Activated naive CD8-positive, alpha-beta T cell treated with anti-CD3 and anti-CD28 coated beads, Interleukin-2, amount 50 U/mL, for 24 hours (primary cell): ENCODE measurements around the gene MRPS2.
"Not testable (repeated sequence)": the region's sequence is repeated elsewhere in the genome, so short reads cannot be mapped to it uniquely, and the experiment has no call there.

Experiments used
- ATAC-seq: fragments of 150-1000 bp; cut with Tn5 transposase; one replicate; pipeline ENCODE4 v1.10.0; 2021
- DNase-seq: peaks from one replicate; pipeline ENCODE4 v3.0.0; 2021
- H3K27ac Mint-ChIP-seq: one replicate; pipeline ENCODE4 v1.8.0; 2021; ENCODE audit warnings: mild to moderate bottlenecking, mixed read lengths
- H3K27me3 Mint-ChIP-seq: one replicate; pipeline ENCODE4 v1.8.0; 2021; ENCODE audit warnings: mixed read lengths
- H3K36me3 Mint-ChIP-seq: one replicate; pipeline ENCODE4 v1.8.0; 2021; ENCODE audit warnings: low read depth, mixed read lengths
- H3K4me1 Mint-ChIP-seq: one replicate; pipeline ENCODE4 v1.8.0; 2021; ENCODE audit warnings: mixed read lengths
- H3K4me3 Mint-ChIP-seq: one replicate; pipeline ENCODE4 v1.8.0; 2021; ENCODE audit warnings: mild to moderate bottlenecking, moderate library complexity, mixed read lengths
- H3K9me3 Mint-ChIP-seq: one replicate; pipeline ENCODE4 v1.8.0; 2021; ENCODE audit warnings: mixed read lengths

The MRPS2 gene

DNA sequence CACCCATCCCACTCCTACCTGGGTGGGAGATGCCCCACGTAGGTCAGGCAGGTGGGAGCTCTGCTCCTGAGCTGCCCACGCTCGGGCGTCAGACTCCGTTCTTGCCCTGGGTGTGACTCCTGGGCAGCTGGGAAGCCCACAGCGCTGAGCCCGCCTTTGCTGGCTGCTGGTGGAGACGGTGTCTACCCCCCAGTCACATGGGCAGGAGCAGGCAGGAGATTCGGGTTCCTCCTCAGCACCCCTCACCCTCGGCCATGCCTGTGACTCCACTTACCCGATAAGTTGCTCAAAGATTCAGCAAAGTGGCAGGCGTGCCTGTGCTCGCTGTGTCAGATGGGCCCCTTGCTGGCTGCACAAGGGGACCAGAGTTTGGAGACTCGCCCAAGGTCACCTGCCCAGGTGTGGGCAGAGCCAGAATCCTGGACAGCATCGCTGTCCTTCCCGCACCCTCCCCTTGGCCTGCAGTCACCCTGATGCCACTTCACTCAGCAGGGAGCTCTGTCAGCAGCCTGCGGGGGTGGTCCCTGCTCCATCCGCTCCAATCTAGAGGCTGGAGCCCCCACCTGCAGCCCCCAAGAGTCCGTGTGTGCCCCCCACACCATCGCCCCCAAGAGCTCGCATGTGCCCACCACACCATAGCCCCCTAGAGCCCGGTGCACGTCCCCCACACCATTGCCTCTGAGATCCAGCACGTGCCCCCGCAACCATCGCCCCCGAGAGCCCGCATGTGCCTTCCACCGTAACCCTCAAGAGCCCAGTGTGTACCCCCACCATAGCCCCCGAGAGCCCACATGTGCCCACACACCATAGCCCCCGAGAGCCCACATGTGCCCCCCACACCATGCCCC lies 25.0 kb downstream of the MRPS2 start:
- Mint-ChIP-seq H3K27me3 (peaks cover 6% of the 10 kb centered on the region), H3K9me3 (no peaks in the 10 kb centered on the region), H3K4me1 (no peaks in the 10 kb centered on the region), H3K27ac (no peak overlapping the region), H3K36me3 (no peaks in the 10 kb centered on the region), H3K4me3 (no peak overlapping the region)
- no peak for ATAC-seq
- no peak for DNase-seq

DNA sequence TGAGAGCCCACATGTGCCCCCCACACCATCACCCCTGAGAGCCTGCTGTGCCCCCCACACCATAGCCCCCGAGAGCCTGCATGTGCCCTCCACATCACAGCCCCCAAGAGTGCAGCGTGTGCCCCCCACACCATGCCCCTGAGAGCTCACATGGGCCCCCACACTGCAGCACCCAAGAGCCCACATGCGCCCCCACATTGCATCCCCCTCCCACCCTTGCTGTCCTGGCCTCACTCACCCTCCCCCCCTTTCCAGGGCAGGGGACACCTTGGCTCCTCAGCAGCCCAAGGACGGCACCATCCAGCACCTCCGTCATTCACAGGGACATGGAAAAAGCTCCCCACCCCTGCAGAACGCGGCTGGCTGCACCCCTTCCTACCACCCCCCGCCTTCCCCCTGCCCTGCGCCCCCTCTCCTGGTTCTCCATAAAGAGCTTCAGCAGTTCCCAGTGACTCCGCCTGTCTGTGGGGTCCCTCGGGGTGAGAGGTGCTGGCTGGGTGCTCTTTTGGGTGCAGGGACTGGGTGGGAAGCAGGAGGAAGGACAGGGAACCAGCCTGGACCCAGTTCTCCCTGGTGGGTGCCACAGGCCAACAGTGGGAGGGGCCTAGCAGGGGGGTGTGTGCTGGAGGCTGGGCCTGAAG lies 25.7 kb downstream of the MRPS2 start:
- no peaks in the 10 kb centered on the region for H3K9me3 Mint-ChIP-seq
- no peak overlapping the region for H3K4me3 Mint-ChIP-seq
- no peak for DNase-seq
- peaks cover 8% of the 10 kb centered on the region for H3K27me3 Mint-ChIP-seq
- ATAC-seq: no peak
- H3K27ac Mint-ChIP-seq: no peak overlapping the region
- no peaks in the 10 kb centered on the region for H3K4me1 Mint-ChIP-seq
- no peaks in the 10 kb centered on the region for H3K36me3 Mint-ChIP-seq

DNA sequence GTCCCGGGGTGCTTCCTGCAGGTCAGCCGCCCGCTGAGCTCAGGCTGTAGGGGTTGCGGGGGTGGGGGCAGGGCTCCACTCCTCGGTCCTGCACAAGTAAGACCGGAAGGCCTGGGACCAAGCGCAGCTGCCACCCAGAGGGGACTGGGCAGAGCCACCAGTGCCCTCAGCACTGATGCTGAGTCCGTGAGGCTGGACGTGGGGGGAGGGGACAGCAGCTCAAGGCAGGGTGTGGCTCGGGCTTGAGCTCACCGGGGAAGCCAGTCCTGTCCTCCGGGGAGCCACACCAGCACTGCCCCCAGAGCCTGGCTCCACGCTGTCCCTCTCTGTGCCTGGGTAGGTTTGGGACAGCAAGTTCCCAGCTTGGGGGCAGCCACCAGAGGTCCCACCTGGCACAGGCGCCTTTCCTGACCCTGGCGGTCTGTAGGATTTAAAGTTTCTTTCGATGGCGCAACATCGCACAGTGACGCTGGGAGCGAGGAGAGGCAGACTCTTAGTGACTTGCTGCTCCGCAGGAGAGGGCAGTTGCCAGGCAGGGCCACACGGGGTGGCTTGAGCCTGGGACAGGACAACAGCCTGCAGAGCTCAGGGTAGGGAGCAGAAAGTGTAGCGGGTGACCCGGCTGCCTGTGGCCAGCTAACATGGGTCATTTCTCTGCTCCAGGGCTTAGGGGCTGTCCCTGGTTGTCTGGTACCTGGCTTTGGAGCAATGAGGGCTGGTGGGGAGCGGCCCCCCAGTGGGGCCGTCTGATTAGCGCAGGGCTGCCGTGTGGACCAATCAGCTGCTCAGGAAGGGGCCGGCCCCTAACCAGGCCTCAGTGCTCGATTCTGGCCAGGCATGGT lies 26.5 kb downstream of the MRPS2 start:
- Mint-ChIP-seq H3K9me3 (no peaks in the 10 kb centered on the region), H3K4me1 (no peaks in the 10 kb centered on the region), H3K27ac (no peak overlapping the region)

DNA sequence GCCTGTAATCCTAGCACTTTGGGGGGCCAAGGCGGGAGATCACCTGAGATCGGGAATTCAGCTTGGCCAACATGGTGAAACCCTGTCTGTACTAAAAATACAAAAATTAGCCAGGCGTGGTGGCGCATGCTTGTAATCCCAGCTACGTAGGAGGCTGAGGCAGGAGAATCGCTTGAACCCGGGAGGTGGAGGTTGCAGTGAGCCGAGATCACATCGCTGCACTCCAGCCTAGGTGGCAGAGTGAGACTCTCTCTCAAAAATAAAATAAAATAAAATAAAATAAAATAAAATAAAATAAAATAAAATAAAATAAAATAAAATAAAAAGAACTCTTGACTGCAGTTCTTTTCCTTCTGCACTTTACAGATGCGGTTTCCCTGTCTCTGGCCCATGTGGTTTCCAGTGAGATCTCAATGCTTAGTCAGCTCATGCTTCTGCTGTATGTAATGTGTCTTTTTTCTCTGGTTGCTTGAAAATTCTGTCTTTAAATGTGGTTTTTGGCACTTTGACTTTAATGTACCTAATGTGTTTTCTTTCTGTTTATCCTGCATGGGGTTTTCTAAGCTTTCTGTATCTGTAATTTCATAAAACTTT lies 28.5 kb downstream of the MRPS2 start:
- not testable (repeated sequence) for H3K4me3 Mint-ChIP-seq, DNase-seq, H3K4me1 Mint-ChIP-seq, H3K27me3 Mint-ChIP-seq, H3K9me3 Mint-ChIP-seq, ATAC-seq, H3K36me3 Mint-ChIP-seq, H3K27ac Mint-ChIP-seq

More for the DNA sequence above, 26.5 kb downstream of the MRPS2 start:
- ATAC-seq (no peak), DNase-seq (no peak)
- H3K4me3 Mint-ChIP-seq: no peak overlapping the region
- H3K27me3 Mint-ChIP-seq: peaks cover 8% of the 10 kb centered on the region
- H3K36me3 Mint-ChIP-seq: no peaks in the 10 kb centered on the region

DNA sequence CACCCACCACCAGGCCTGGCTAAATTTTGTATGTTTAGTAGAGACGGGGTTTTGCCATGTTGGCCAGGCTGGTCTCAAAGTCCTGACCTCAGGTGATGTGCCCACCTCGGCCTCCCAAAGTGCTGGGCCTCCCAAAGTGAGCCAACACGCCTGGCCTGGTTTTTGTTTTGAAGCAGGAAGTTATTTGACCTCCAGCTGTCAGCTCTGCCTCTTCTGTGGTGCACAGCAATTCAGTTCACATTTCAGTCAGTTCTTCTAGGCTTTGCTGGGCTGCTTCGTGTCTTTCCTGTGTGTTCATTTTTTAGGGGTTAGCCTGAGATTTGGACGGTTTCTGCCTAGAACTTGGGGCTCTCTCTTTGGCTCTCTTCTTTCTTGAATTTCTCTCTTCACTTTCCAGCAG lies 29.7 kb downstream of the MRPS2 start:
- Mint-ChIP-seq H3K4me1 (no peaks in the 10 kb centered on the region), H3K9me3 (no peaks in the 10 kb centered on the region), H3K36me3 (no peaks in the 10 kb centered on the region), H3K27me3 (peaks cover 15% of the 10 kb centered on the region), H3K4me3 (no peak overlapping the region), H3K27ac (no peak overlapping the region)
- ATAC-seq (no peak), DNase-seq (no peak)

DNA sequence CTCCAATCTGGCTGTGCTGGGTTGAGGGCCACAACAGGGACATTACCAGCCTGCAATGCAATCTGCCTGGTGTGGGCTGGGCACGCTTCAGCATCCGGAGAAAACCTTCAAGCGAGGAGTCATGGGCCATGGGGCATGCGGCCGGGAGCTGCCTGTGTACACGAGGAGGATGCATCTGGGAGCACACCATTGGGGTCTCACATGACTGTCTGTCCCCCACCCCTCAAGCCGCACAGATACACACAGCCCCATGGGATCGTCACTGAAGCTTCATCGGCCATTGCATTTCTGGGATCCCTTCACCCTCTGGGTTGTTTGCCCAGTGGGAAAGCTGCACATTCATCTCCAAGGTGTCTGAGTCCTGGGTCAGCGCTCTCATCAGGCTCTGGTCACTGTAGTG lies 30.6 kb downstream of the MRPS2 start:
- Mint-ChIP-seq H3K4me3 (no peak overlapping the region), H3K36me3 (no peaks in the 10 kb centered on the region), H3K27me3 (peaks cover 15% of the 10 kb centered on the region), H3K9me3 (no peaks in the 10 kb centered on the region), H3K27ac (no peak overlapping the region), H3K4me1 (no peaks in the 10 kb centered on the region)
- ATAC-seq: no peak
- no peak for DNase-seq

DNA sequence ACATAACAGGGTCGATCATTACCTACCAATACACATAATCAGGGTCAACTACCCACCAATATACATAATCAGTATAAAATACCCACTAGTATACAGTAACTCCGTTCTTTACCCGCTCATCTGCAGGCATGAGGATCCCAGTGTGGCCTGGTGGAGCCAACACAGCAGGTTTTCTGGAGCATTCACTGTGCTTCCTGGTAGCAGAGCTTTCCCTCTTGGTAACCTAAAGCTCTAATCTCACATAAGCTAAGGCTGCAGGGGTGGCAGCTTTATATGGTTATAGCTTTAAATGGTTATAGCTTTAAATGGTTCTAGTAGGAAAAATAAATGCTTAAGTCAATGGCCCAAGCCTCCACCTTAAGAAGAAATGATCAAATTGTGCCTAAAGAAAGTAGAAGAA lies 32.6 kb downstream of the MRPS2 start:
- Mint-ChIP-seq H3K27ac (no peak overlapping the region), H3K27me3 (peaks cover 22% of the 10 kb centered on the region), H3K9me3 (no peaks in the 10 kb centered on the region), H3K4me1 (no peaks in the 10 kb centered on the region), H3K4me3 (no peak overlapping the region), H3K36me3 (no peaks in the 10 kb centered on the region)
- ATAC-seq: no peak
- DNase-seq: no peak

DNA sequence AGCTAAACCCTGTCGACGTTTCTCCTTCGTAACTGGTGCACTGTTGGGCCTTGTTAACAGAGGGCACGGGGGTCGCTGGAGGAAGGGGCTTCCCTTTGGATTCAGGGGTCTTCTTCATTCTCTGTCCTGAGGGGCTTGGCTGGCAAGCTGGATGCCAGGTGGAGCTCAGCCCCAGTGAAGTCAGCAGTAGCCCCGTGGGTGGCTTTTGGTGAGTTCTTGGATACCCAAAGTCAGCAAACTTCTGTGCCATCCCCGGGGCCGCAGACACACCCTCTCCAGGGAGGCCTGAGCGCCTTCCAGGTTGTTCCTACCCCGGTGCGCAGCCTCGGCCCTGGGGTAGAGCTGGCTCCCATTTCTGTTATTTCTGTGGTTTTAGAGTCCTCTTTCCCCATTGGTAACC lies 33.2 kb downstream of the MRPS2 start:
- DNase-seq (no peak), ATAC-seq (no peak)
- H3K9me3 Mint-ChIP-seq: no peaks in the 10 kb centered on the region
- H3K4me3 Mint-ChIP-seq: no peak overlapping the region
- H3K27ac Mint-ChIP-seq: no peak overlapping the region
- H3K27me3 Mint-ChIP-seq: peaks cover 22% of the 10 kb centered on the region
- no peaks in the 10 kb centered on the region for H3K4me1 Mint-ChIP-seq
- H3K36me3 Mint-ChIP-seq: no peaks in the 10 kb centered on the region

DNA sequence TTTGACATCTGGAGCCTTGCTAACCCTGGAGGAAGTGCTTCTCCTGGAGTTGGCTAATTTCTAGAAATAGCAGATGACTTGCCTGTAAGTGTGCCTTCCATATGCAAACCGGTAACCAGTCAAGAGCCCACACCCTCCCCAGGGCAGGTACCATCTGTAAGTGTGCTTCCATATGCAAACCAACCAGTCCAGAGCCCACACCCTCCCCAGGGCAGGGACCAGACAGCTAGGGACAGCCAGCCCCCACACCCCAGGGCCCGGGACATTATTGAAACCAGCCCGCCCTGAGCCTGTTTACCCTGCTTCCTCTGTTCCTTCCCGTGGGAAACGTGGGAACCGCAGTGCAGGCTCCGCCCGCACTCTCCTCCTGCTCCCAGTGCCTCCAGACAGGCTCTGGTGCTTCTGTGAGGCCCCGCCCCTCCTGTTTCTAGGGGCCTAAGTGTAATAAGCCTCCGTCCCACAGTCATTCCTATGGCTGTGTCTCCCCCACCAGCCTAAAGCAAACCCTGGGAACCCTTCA lies 33.8 kb downstream of the MRPS2 start:
- not testable (repeated sequence) for H3K4me3 Mint-ChIP-seq, H3K27ac Mint-ChIP-seq, ATAC-seq, H3K36me3 Mint-ChIP-seq, DNase-seq, H3K9me3 Mint-ChIP-seq, H3K4me1 Mint-ChIP-seq
- H3K27me3 Mint-ChIP-seq: peaks cover 24% of the 10 kb centered on the region

DNA sequence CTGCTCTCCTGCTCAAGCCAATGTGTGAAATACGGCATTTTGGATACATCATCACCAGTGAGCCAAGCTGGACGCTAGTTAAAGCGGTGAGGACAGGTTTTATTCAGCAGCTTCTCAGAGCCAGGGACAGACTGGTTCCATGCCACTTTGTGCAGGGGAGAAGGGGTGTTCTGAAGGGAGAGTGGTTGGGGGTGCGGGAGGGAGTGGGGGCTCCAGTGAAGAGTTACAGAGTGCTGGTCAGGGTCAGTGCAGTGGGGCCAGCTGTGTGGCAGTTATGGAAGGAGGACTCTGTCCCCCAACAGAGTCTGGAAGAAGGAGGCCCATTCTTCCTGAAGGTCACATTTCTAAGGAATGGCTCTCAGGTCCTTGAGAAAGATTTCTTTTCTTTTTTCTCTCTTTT lies 34.3 kb downstream of the MRPS2 start:
- not testable (repeated sequence) for H3K4me3 Mint-ChIP-seq, H3K27ac Mint-ChIP-seq, H3K36me3 Mint-ChIP-seq, H3K9me3 Mint-ChIP-seq, H3K4me1 Mint-ChIP-seq, ATAC-seq, DNase-seq
- peaks cover 23% of the 10 kb centered on the region for H3K27me3 Mint-ChIP-seq

DNA sequence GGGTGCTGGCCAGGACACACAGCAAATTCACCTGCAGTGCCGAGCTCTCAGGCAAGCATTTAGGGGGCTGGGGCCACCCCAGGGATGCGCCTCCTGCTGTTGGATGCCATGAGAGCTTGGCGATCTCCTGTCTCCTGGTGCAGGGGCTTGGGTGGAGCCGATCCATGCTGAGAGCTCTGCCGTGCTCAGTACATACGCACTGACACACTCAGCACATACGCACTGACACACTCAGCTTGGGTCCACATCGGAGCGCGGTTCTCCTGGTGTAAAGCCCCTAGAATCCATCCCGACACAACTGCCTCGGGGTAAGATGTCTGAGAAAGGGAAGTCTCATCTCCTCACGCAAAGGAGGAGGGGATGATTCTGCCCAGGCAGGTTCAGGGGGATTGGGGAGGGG lies 35.1 kb downstream of the MRPS2 start:
- H3K36me3 Mint-ChIP-seq, DNase-seq, ATAC-seq, H3K4me3 Mint-ChIP-seq, H3K9me3 Mint-ChIP-seq, H3K4me1 Mint-ChIP-seq, H3K27ac Mint-ChIP-seq: not testable (repeated sequence)
- H3K27me3 Mint-ChIP-seq: peaks cover 18% of the 10 kb centered on the region

DNA sequence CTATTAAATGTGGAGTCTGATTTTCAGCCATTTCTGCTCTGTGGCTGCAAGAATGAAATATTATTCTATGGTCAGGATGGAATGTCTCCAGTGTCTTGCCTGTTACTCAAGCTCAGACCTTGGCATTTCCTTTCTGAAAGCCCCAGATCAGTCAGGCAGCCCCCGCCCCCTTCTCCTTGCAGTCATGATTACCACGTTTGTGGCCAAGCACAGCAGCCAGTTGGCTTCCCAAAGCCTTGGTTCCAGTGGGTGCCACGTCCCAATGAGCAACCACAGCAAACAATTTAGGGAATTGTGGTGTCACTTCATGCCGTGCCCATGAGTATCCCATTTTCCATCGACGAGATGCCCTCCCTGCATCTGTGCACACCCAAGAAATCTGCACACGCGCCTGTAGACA lies 35.7 kb downstream of the MRPS2 start:
- peaks cover 18% of the 10 kb centered on the region for H3K27me3 Mint-ChIP-seq
- no peak for ATAC-seq
- no peaks in the 10 kb centered on the region for H3K9me3 Mint-ChIP-seq
- H3K4me3 Mint-ChIP-seq: no peak overlapping the region
- no peak for DNase-seq
- H3K4me1 Mint-ChIP-seq: no peaks in the 10 kb centered on the region
- H3K27ac Mint-ChIP-seq: no peak overlapping the region
- no peaks in the 10 kb centered on the region for H3K36me3 Mint-ChIP-seq

DNA sequence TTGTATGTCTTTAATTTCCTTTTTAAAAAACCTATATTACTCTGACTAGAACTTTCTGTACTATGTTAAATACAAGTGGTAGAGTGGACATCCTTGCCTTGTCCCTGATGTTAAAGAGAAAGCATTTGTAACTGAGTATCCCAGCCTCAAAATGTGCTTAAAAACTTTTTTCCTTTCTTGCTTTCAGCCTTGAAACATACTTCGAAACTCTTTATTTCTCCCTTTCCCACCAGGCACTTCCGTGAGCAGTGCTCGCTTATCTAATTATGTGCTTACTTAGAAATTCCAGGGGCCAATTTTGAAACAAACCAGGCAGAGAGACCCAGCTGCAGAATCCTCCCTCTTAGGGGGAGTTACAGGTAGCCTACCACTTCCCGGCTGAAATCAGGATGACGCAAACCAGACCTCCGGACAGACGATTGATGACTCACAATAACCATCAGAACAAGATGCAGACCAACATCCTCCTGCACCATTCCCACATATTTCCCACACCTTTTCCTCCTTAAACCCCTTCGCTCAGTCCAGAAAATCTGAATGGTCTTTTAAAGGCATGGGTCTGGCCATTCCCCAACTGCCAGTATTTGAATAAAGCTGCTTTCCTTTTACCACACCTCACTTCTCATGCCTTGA lies 42.9 kb downstream of the MRPS2 start:
- not testable (repeated sequence) for H3K27me3 Mint-ChIP-seq, H3K4me1 Mint-ChIP-seq, DNase-seq, H3K36me3 Mint-ChIP-seq, H3K4me3 Mint-ChIP-seq, ATAC-seq, H3K27ac Mint-ChIP-seq, H3K9me3 Mint-ChIP-seq
